ENCODE measurements around the gene ABHD4.

- TF ChIP-seq CTCF (conservative IDR thresholded peaks at IDR 0.05; ENCODE audit: low read depth in 2 of 2), result no peak
- no peak for TF ChIP-seq EZH2 (IDR thresholded peaks at IDR 0.05; ENCODE audit: low read depth, unreplicated experiment)
- no peak for TF ChIP-seq POLR2AphosphoS5 (IDR thresholded peaks at IDR 0.05; ENCODE audit: low read depth)
- TF ChIP-seq EZH2phosphoT487 (IDR thresholded peaks at IDR 0.05; ENCODE audit: unreplicated experiment), result no peak
- no peak for TF ChIP-seq REST (IDR thresholded peaks at IDR 0.05; ENCODE audit: unreplicated experiment)
- no peak for TF ChIP-seq CREB1 (CRISPR knock-in tag; IDR thresholded peaks at IDR 0.05; ENCODE audit: low read depth)
- no peak for TF ChIP-seq ETS1 (IDR thresholded peaks at IDR 0.05)
- TF ChIP-seq JUNB (IDR thresholded peaks at IDR 0.05; ENCODE audit: unreplicated experiment), result no peak
- TF ChIP-seq ZNF331 (CRISPR knock-in tag; IDR thresholded peaks at IDR 0.05; ENCODE audit: low read depth), result no peak
- no peak for TF ChIP-seq STAT1 (IDR thresholded peaks at IDR 0.05; ENCODE audit: unreplicated experiment)
- TF ChIP-seq NANOG (IDR thresholded peaks at IDR 0.05; ENCODE audit: borderline replicate concordance), result no peak
Measured at GRCh38 chr14:22557846-22558220, 40.3 kb upstream of the ABHD4 start.
